A549 treated with Mapracorat at 1 μM for 4 hours (cell line): ENCODE results near the gene ENTPD6. TPM values are rescaled to one million over a fixed set of nuclear protein-coding genes. Genes with fewer than 3 reads are reported as not detected.

Source experiments
- total RNA-seq: library from RNA; stranded (reverse); fragments of 200-300 nt; extraction: Qiagen RNA extraction; gene quantifications from 5 replicates; pipeline ENCODE4 v1.2.3, GENCODE V29; 2022

The ENTPD6 gene
- total RNA-seq: 152 to 186 TPM (median 168 TPM) in 5 replicates

GRCh38 chr20:25195014-25195961 is at the start of gene ENTPD6:
ENTPD6 (plus strand) TSS chr20:25195712; CDS start chr20:25206537, 10,825 bp downstream.

GRCh38 chr20:25247956-25248785 is 52.7 kb downstream of the ENTPD6 start, which contains the start of gene PYGB:
PYGB (plus strand) TSS chr20:25248085; CDS start chr20:25248179, 94 bp downstream.

Other genes with a start within 250 kb of the ENTPD6 start
- gene CST7, start 246.4 kb upstream of the ENTPD6 start, total RNA-seq: not detected in 5 replicates
- gene APMAP, start 203.0 kb upstream of the ENTPD6 start, total RNA-seq: 163 to 188 TPM (median 181 TPM) in 5 replicates
- 11.5 to 17.1 TPM (median 15.7 TPM) in 5 replicates for gene ACSS1, start 137.6 kb upstream of the ENTPD6 start, total RNA-seq
- 0.77 to 1.5 TPM (median 0.89 TPM) in 5 replicates for gene VSX1, start 113.6 kb upstream of the ENTPD6 start, total RNA-seq
- 281 to 362 TPM (median 342 TPM) in 5 replicates for gene PYGB, start 52.4 kb downstream of the ENTPD6 start, total RNA-seq
- gene ABHD12, start 195.1 kb downstream of the ENTPD6 start, total RNA-seq: 102 to 149 TPM (median 137 TPM) in 5 replicates
- 32.2 to 34.6 TPM (median 33.2 TPM) in 5 replicates for gene GINS1, start 212.0 kb downstream of the ENTPD6 start, total RNA-seq